Peyer's patch (tissue), 4 donors: ENCODE results near the gene TCF4.

Source experiments
- CTCF ChIP-seq, 6 experiments: fragments of 450-650 bp in 4 of 6; fragments of 200-600 bp in 2 of 6; sonication (generic) in 1 of 6; IDR thresholded peaks; one replicate each; pipeline ENCODE4 v1.5.1; 2017 to 2019; ENCODE audit warnings: antibody characterized with exemption in 6 of 6, mild to moderate bottlenecking in 3 of 6, moderate library complexity in 1 of 6
- POLR2A ChIP-seq, 2 donors: fragments of 450-650 bp; IDR thresholded peaks; one replicate each; pipeline ENCODE4 v1.5.1; 2017; ENCODE audit warnings: antibody characterized with exemption in 2 of 2, mild to moderate bottlenecking in 2 of 2, moderate library complexity in 2 of 2

- TF ChIP-seq CTCF (IDR thresholded peaks at IDR 0.05) (no peak), POLR2A (IDR thresholded peaks at IDR 0.05) (no peak)
Measured at GRCh38 chr18:55252053-55252675, 335.8 kb downstream of the TCF4 start.
